C4-2B (cell line): ENCODE results near the gene SLC35F2.

Source experiments
- ZFX ChIP-seq: fragments of 450-650 bp; IDR thresholded peaks from 2 replicates; pipeline ENCODE4 v1.6.1; 2017
- TF ChIP-seq, protein P1 (sequence below): fragments of 450-650 bp; conservative IDR thresholded peaks from 2 replicates; pipeline ENCODE4 v1.5.1; 2017; ENCODE audit warnings: mild to moderate bottlenecking

DNA sequence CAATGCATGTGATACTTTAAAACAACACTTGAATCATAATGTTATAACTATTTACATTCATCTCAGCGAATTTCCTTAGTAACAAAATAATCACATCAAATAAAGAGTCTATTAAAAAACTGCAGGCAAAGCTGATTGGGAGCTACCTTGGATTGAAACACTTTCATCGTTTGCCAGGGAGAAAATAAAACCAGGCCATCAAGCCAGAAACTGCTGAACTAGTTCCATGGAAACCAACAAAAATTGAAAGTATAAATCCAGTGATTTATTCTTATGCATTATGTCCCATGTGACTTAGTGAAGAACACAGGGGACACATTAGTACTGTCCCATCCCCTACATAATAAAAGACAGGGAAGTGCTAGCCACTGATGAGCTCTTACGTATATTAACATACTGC lies 21.7 kb downstream of the SLC35F2 start:
- TF ChIP-seq, protein P1, sequence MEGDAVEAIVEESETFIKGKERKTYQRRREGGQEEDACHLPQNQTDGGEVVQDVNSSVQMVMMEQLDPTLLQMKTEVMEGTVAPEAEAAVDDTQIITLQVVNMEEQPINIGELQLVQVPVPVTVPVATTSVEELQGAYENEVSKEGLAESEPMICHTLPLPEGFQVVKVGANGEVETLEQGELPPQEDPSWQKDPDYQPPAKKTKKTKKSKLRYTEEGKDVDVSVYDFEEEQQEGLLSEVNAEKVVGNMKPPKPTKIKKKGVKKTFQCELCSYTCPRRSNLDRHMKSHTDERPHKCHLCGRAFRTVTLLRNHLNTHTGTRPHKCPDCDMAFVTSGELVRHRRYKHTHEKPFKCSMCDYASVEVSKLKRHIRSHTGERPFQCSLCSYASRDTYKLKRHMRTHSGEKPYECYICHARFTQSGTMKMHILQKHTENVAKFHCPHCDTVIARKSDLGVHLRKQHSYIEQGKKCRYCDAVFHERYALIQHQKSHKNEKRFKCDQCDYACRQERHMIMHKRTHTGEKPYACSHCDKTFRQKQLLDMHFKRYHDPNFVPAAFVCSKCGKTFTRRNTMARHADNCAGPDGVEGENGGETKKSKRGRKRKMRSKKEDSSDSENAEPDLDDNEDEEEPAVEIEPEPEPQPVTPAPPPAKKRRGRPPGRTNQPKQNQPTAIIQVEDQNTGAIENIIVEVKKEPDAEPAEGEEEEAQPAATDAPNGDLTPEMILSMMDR: no peak
- no peak for TF ChIP-seq ZFX
